Endothelial cell (in vitro differentiated cells): Measurements from ENCODE around the gene SLC29A3. TPM values are rescaled to one million over a fixed set of nuclear protein-coding genes. Genes with fewer than 3 reads are reported as not detected.
A peak's percentile ranks its signal among the peaks of the same experiment; 100 is the strongest.
"Not testable (repeated sequence)": the region's sequence is repeated elsewhere in the genome, so short reads cannot be mapped to it uniquely, and the experiment has no call there.

Experiments
- DNase-seq: peaks from one replicate; pipeline ENCODE4 v3.0.0; 2021; ENCODE audit warnings: low spot score
- H3K27ac Mint-ChIP-seq: one replicate; pipeline ENCODE4 v1.8.0; 2021; ENCODE audit warnings: mixed read lengths, inconsistent platforms; ENCODE audit not compliant: unreplicated experiment
- H3K27me3 Mint-ChIP-seq: one replicate; pipeline ENCODE4 v1.8.0; 2021; ENCODE audit warnings: mild to moderate bottlenecking, moderate library complexity, mixed read lengths, inconsistent platforms; ENCODE audit not compliant: unreplicated experiment
- H3K36me3 Mint-ChIP-seq: one replicate; pipeline ENCODE4 v1.8.0; 2021; ENCODE audit warnings: mild to moderate bottlenecking, low read depth, mixed read lengths, inconsistent platforms; ENCODE audit not compliant: unreplicated experiment
- H3K4me1 Mint-ChIP-seq: one replicate; pipeline ENCODE4 v1.8.0; 2021; ENCODE audit warnings: mild to moderate bottlenecking, mixed read lengths, inconsistent platforms; ENCODE audit not compliant: unreplicated experiment
- H3K4me3 Mint-ChIP-seq: one replicate; pipeline ENCODE4 v1.8.0; 2021; ENCODE audit warnings: mild to moderate bottlenecking, mixed read lengths, inconsistent platforms; ENCODE audit not compliant: unreplicated experiment
- H3K9me3 Mint-ChIP-seq: one replicate; pipeline ENCODE4 v1.8.0; 2021; ENCODE audit warnings: mixed read lengths, inconsistent platforms; ENCODE audit not compliant: unreplicated experiment
- CTCF ChIP-seq: fragments of 200-600 bp; sonication (generic); IDR thresholded peaks from one replicate; pipeline ENCODE4 v1.5.0; 2021; ENCODE audit warnings: antibody characterized with exemption; ENCODE audit not compliant: unreplicated experiment
- total RNA-seq: library from RNA; stranded (reverse); fragmentation: NEBNext Ultra II Directional; extraction: Animal tissue kit (Norgen Biotek cat#: 25700); gene quantifications from one replicate; pipeline ENCODE4 v1.2.1, GENCODE V29; 2021; ENCODE audit not compliant: unreplicated experiment

Gene SLC29A3
- total RNA-seq, 1 donor from 2014 or later = 11.7 TPM

GRCh38 chr10:71353639-71354038 lies 34.6 kb downstream of the SLC29A3 start:
- Mint-ChIP-seq H3K4me3 (no peak overlapping the region), H3K36me3 (peaks cover 5% of the 10 kb centered on the region), H3K4me1 (peaks cover 45% of the 10 kb centered on the region), H3K9me3 (no peaks in the 10 kb centered on the region), H3K27ac (no peak overlapping the region), H3K27me3 (peaks cover 7% of the 10 kb centered on the region)
- DNase-seq = no peak
- TF ChIP-seq CTCF = no peak

DNA sequence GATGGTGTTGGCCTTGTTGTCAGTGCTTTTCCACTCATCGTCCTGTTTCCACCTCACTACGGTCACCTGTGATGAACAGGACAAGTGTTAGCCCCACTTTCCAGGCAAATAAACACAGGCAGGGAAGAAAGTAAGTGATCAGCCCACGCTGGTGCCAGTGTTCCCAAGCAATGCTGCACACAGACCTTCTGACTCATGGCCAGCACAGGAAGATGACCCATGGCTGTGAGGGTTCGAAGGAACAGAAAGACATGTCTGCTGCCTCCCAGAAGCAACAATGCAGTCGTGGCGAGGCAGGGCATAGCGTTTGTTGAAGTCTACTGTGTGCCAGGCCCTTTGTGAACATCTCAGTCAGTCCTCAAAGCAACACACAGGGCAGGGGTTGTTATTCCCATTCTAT lies 35.7 kb downstream of the SLC29A3 start:
- peaks cover 5% of the 10 kb centered on the region for H3K36me3 Mint-ChIP-seq
- DNase-seq = no peak
- no peak for TF ChIP-seq CTCF
- no peaks in the 10 kb centered on the region for H3K9me3 Mint-ChIP-seq
- H3K27ac Mint-ChIP-seq = no peak overlapping the region
- H3K27me3 Mint-ChIP-seq = peaks cover 4% of the 10 kb centered on the region
- H3K4me1 Mint-ChIP-seq = peaks cover 49% of the 10 kb centered on the region
- H3K4me3 Mint-ChIP-seq = no peak overlapping the region

DNA sequence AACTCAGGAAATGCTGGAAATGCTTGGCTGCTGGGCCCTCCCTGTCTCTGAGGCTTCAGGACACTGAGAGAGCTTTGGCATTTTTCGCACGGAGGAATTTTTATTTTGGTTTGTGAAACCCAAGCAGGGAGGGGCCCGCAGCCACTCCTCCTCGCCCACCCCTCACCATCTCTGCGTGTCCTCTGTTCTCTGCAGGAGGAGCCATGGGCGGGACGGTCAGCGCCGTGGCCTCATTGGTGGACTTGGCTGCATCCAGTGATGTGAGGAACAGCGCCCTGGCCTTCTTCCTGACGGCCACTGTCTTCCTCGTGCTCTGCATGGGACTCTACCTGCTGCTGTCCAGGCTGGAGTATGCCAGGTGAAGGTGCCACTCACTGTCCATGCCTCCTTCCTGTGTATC lies 36.8 kb downstream of the SLC29A3 start:
- Mint-ChIP-seq H3K9me3 (no peaks in the 10 kb centered on the region), H3K4me3 (no peak overlapping the region), H3K36me3 (peaks cover 4% of the 10 kb centered on the region), H3K27ac (no peak overlapping the region), H3K27me3 (peaks cover 3% of the 10 kb centered on the region), H3K4me1 (peaks cover 45% of the 10 kb centered on the region)
- no peak for DNase-seq
- no peak for TF ChIP-seq CTCF

DNA sequence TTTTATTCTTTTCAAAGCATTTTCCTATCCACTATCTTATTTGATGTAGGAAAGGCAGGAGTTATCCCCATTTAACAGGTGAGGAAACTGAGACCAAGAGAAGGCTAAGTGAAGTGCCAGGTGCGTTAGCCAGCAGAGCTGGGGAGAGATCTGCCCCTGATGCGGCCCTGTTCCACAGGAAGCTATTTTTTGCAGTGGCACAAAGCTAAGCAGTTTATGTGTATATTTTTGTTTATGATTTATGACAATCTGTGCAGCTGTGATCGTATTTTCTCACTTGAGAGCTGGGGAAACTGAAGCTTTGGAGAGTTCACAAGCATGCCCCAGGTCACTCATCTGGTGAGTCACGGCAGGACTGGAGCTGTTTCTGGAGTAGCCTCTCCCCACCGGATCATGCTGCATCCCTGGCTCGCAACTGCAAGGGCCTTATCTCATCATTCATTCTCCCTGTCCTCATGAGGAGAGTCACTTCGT lies 38.8 kb downstream of the SLC29A3 start:
- Mint-ChIP-seq H3K4me3 (no peak overlapping the region), H3K27ac (peak overlapping the region; percentile 14), H3K9me3 (no peaks in the 10 kb centered on the region), H3K36me3 (peaks cover 13% of the 10 kb centered on the region), H3K4me1 (peaks cover 33% of the 10 kb centered on the region), H3K27me3 (peaks cover 3% of the 10 kb centered on the region)
- DNase-seq = no peak
- TF ChIP-seq CTCF = no peak

- H3K4me1 Mint-ChIP-seq = peaks cover 30% of the 10 kb centered on the region
- no peak overlapping the region for H3K4me3 Mint-ChIP-seq
- H3K27me3 Mint-ChIP-seq = peaks cover 3% of the 10 kb centered on the region
- no peak overlapping the region for H3K27ac Mint-ChIP-seq
- TF ChIP-seq CTCF = no peak
- no peak for DNase-seq
- peaks cover 15% of the 10 kb centered on the region for H3K36me3 Mint-ChIP-seq
- no peaks in the 10 kb centered on the region for H3K9me3 Mint-ChIP-seq
Measured at GRCh38 chr10:71358277-71358676, 39.2 kb downstream of the SLC29A3 start.

- not testable (repeated sequence) for H3K4me3 Mint-ChIP-seq, H3K27me3 Mint-ChIP-seq, H3K9me3 Mint-ChIP-seq, DNase-seq
- Mint-ChIP-seq H3K4me1 (peaks cover 29% of the 10 kb centered on the region), H3K36me3 (peaks cover 15% of the 10 kb centered on the region), H3K27ac (peak overlapping the region; percentile 81)
Measured at GRCh38 chr10:71358906-71359305, 39.8 kb downstream of the SLC29A3 start.
